ENCODE results near the gene S100A9. TPM values are rescaled to one million over a fixed set of nuclear protein-coding genes. Genes with fewer than 3 reads are reported as not detected.
"Not testable (repeated sequence)": the region's sequence is repeated elsewhere in the genome, so short reads cannot be mapped to it uniquely, and the experiment has no call there.

S100A9 gene
- total RNA-seq, 2 experiments from 2014 or later = not detected

- H3K4me1 Mint-ChIP-seq (ENCODE audit: low read depth) = peaks cover 26% of the 10 kb centered on the region
- POLR2A ChIA-PET; H3K4me3 Mint-ChIP-seq; intact Hi-C loops (cut with micrococcal nuclease); H3K36me3 Mint-ChIP-seq; DNase-seq; H3K27ac Mint-ChIP-seq; H3K9me3 Mint-ChIP-seq: not testable (repeated sequence)
- CTCF ChIA-PET = interaction anchor here (1.5 kb wide), 1 partner anchor 147 kb away, joined by 3 read pairs; no protein-coding TSS in a partner anchor
- H3K27me3 Mint-ChIP-seq = peaks cover 21% of the 10 kb centered on the region
Measured at GRCh38 chr1:153347049-153347448, 10.6 kb upstream of the S100A9 start.

- ChIA-PET CTCF (no interaction called here), POLR2A (interaction anchor here (0.6 kb wide), 1 partner anchor 355 kb away, joined by 3 read pairs; no protein-coding TSS in a partner anchor)
- H3K9me3 Mint-ChIP-seq = no peaks in the 10 kb centered on the region
- intact Hi-C loops (cut with micrococcal nuclease) = no loop called here
- H3K36me3 Mint-ChIP-seq = no peaks in the 10 kb centered on the region
- no peak overlapping the region for H3K4me3 Mint-ChIP-seq
- peaks cover 26% of the 10 kb centered on the region for H3K4me1 Mint-ChIP-seq (ENCODE audit: low read depth)
- H3K27ac Mint-ChIP-seq = no peak overlapping the region
- H3K27me3 Mint-ChIP-seq = peaks cover 19% of the 10 kb centered on the region
- no peak for DNase-seq
Measured at GRCh38 chr1:153347856-153348255, 9.8 kb upstream of the S100A9 start.

GRCh38 chr1:153348511-153349362 lies 8.9 kb upstream of the S100A9 start, which contains the start of gene PGLYRP4:
PGLYRP4 (minus strand) TSS chr1:153348841; CDS start chr1:153347932, 909 bp downstream.
- H3K27ac Mint-ChIP-seq = no peak within 1 kb of the TSS
- no peaks in the 10 kb centered on the region for H3K36me3 Mint-ChIP-seq
- intact Hi-C loops (cut with micrococcal nuclease) = no loop called here
- no peaks in the 10 kb centered on the region for H3K9me3 Mint-ChIP-seq
- ChIA-PET CTCF (no interaction called here), POLR2A (no interaction called here)
- no peak within 1 kb of the TSS for H3K4me3 Mint-ChIP-seq
- peaks cover 19% of the 10 kb centered on the region for H3K27me3 Mint-ChIP-seq
- peaks cover 23% of the 10 kb centered on the region for H3K4me1 Mint-ChIP-seq (ENCODE audit: low read depth)
- DNase-seq = no peak

GRCh38 chr1:153349363-153350320 lies 8.0 kb upstream of the S100A9 start:
- DNase-seq = no peak
- Mint-ChIP-seq H3K36me3 (no peaks in the 10 kb centered on the region), H3K27me3 (peaks cover 14% of the 10 kb centered on the region), H3K4me1 (ENCODE audit: low read depth) (peaks cover 18% of the 10 kb centered on the region), H3K27ac (no peak overlapping the region), H3K9me3 (no peaks in the 10 kb centered on the region), H3K4me3 (no peak overlapping the region)
- CTCF ChIA-PET = no interaction called here
- POLR2A ChIA-PET = no interaction called here
- intact Hi-C loops (cut with micrococcal nuclease) = no loop called here

GRCh38 chr1:153350321-153350957 lies 7.2 kb upstream of the S100A9 start:
- peaks cover 14% of the 10 kb centered on the region for H3K27me3 Mint-ChIP-seq
- ChIA-PET CTCF (interaction anchor here (1.2 to 8.2 kb wide), 2 partner anchors 119 to 145 kb away, joined by 3 to 186 read pairs; no protein-coding TSS in a partner anchor), POLR2A (no interaction called here)
- H3K27ac Mint-ChIP-seq = no peak overlapping the region
- intact Hi-C loops (cut with micrococcal nuclease) = no loop called here
- H3K36me3 Mint-ChIP-seq = no peaks in the 10 kb centered on the region
- no peaks in the 10 kb centered on the region for H3K9me3 Mint-ChIP-seq
- DNase-seq = no peak
- peaks cover 13% of the 10 kb centered on the region for H3K4me1 Mint-ChIP-seq (ENCODE audit: low read depth)
- H3K4me3 Mint-ChIP-seq = no peak overlapping the region

GRCh38 chr1:153352523-153352922 lies 5.1 kb upstream of the S100A9 start:
- intact Hi-C loops (cut with micrococcal nuclease) = loop anchor here (1.0 kb wide), 2 partner anchors 52 to 143 kb away; no protein-coding TSS in a partner anchor
- peak; percentile 75 for DNase-seq
- ChIA-PET CTCF (interaction anchor here (0.6 to 8.2 kb wide), 23 partner anchors 9 to 220 kb away, joined by 3 to 186 read pairs (median 3); no protein-coding TSS in a partner anchor), POLR2A (no interaction called here)
- Mint-ChIP-seq H3K4me1 (ENCODE audit: low read depth) (peaks cover 6% of the 10 kb centered on the region), H3K9me3 (no peaks in the 10 kb centered on the region), H3K27ac (no peak overlapping the region), H3K27me3 (peaks cover 7% of the 10 kb centered on the region), H3K36me3 (no peaks in the 10 kb centered on the region), H3K4me3 (no peak overlapping the region)

- Mint-ChIP-seq H3K36me3 (no peaks in the 10 kb centered on the region), H3K4me1 (ENCODE audit: low read depth) (peaks cover 13% of the 10 kb centered on the region), H3K4me3 (no peak overlapping the region), H3K27me3 (peaks cover 7% of the 10 kb centered on the region), H3K27ac (no peak overlapping the region), H3K9me3 (no peaks in the 10 kb centered on the region)
- DNase-seq = no peak
- ChIA-PET CTCF (interaction anchor here (0.8 to 8.2 kb wide), 15 partner anchors 8 to 219 kb away, joined by 3 to 186 read pairs (median 3); no protein-coding TSS in a partner anchor), POLR2A (interaction anchor here (0.6 kb wide), 1 partner anchor 144 kb away, joined by 3 read pairs; no protein-coding TSS in a partner anchor)
- intact Hi-C loops (cut with micrococcal nuclease) = no loop called here
Measured at GRCh38 chr1:153353226-153353947, 4.3 kb upstream of the S100A9 start.

GRCh38 chr1:153354515-153355193 lies 3.0 kb upstream of the S100A9 start:
- DNase-seq = no peak
- ChIA-PET CTCF (interaction anchor here (0.6 to 8.2 kb wide), 8 partner anchors 9 to 144 kb away, joined by 3 to 186 read pairs (median 8); no protein-coding TSS in a partner anchor), POLR2A (no interaction called here)
- no peak overlapping the region for H3K4me3 Mint-ChIP-seq
- peaks cover 4% of the 10 kb centered on the region for H3K27me3 Mint-ChIP-seq
- H3K27ac Mint-ChIP-seq = no peak overlapping the region
- intact Hi-C loops (cut with micrococcal nuclease) = no loop called here
- H3K4me1 Mint-ChIP-seq (ENCODE audit: low read depth) = peaks cover 13% of the 10 kb centered on the region
- no peaks in the 10 kb centered on the region for H3K36me3 Mint-ChIP-seq
- no peaks in the 10 kb centered on the region for H3K9me3 Mint-ChIP-seq

- Mint-ChIP-seq H3K4me3 (no peak overlapping the region), H3K36me3 (no peaks in the 10 kb centered on the region), H3K27me3 (peaks cover 2% of the 10 kb centered on the region), H3K27ac (no peak overlapping the region), H3K9me3 (no peaks in the 10 kb centered on the region), H3K4me1 (ENCODE audit: low read depth) (peaks cover 13% of the 10 kb centered on the region)
- DNase-seq = peak; percentile 61
- intact Hi-C loops (cut with micrococcal nuclease) = no loop called here
- POLR2A ChIA-PET = no interaction called here
- CTCF ChIA-PET = interaction anchor here (0.6 to 8.2 kb wide), 10 partner anchors 9 to 155 kb away, joined by 3 to 186 read pairs (median 4); no protein-coding TSS in a partner anchor
Measured at GRCh38 chr1:153355445-153356071, 2.1 kb upstream of the S100A9 start.

- Mint-ChIP-seq H3K4me3 (no peak overlapping the region), H3K27ac (no peak overlapping the region), H3K9me3 (no peaks in the 10 kb centered on the region), H3K27me3 (no peaks in the 10 kb centered on the region), H3K36me3 (no peaks in the 10 kb centered on the region), H3K4me1 (ENCODE audit: low read depth) (peaks cover 13% of the 10 kb centered on the region)
- DNase-seq = no peak
- POLR2A ChIA-PET = no interaction called here
- CTCF ChIA-PET = interaction anchor here (1.4 to 8.2 kb wide), 2 partner anchors 47 to 139 kb away, joined by 11 to 186 read pairs; no protein-coding TSS in a partner anchor
- intact Hi-C loops (cut with micrococcal nuclease) = no loop called here
Measured at GRCh38 chr1:153356392-153357075, 1.1 kb upstream of the S100A9 start.
